ENCODE measurements around the gene ZSCAN21. TPM values are rescaled to one million over a fixed set of nuclear protein-coding genes. Genes with fewer than 3 reads are reported as not detected.

The ZSCAN21 gene
- total RNA-seq, 1 experiment from 2014 or later = 24.3 TPM

DNA sequence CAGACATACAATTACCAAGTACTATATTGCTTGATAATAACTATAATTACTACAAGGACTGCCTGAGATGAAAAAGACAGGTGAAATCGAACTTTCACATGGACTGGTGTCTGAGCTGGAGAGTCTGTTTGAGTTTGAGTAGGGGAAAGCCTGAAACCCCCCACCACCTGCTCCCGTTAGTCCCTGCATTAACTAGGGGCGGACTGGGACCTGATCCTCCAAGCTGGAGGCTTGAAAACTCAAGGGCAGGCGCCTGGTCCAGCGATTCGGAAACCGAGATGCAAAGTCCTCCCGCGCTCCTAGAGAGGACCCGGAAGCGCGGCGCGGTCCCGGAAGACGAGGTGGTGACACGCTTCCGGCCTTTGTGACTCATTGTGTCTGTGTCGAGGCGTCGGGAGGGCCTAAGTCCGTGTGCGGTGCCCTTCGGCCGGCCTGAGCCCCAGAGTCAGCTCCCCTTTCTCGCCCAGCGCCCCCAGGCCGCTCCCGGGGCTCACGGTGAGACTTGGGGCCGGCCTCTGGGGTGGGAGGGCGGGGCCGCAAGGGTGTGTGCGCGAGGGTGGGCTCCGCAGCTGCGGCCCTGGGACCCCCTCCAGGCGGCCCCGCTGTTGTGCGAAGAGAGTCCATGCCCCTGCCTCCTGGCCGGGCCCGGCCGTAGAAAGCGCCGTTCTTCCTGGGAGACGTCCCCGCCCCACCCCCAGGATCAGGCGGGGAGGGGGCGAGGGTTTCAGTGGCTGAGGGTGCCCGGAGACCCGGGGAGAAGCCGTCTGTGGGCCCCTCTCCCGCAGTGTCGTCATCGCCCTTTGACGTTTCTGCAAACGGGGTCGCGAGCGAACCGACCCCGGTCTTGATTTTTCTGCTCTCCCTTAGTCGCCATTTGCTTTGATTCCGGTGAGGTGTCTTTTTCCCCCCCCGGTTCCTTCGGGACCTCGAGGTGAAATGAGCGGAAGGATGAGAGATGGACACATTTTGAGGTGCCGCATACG lies 34.1 kb upstream of the ZSCAN21 start, which contains the start of gene ZKSCAN1:
Gene ZKSCAN1, plus strand, starts transcription at position 365 of the 983 bp plus-strand sequence. CDS start 7,911 bp downstream, outside the sequence.
- no peaks in the 10 kb centered on the region for H4K20me1 ChIP-seq (ENCODE audit: control insufficient read depth, insufficient read depth, insufficient read length)
- no peak within 1 kb of the TSS for H3T11ph ChIP-seq (ENCODE audit: low read length)
- Mint-ChIP-seq H3K4me3 (peak within 1 kb of the TSS; percentile 91 to 92), H3K9me3 (no peaks in the 10 kb centered on the region), H3K27me3 (ENCODE audit: low read depth) (peaks cover 8% of the 10 kb centered on the region), H3K4me1 (peaks cover 11 to 23% of the 10 kb centered on the region in 2 experiments), H3K36me3 (ENCODE audit: insufficient read depth in 1 of 3, low read depth in 3 of 3) (peaks cover 2 to 17% (median 8%) of the 10 kb centered on the region in 3 experiments; a peak in 5 of 7 replicates), H3K27ac (peak within 1 kb of the TSS; percentile 76 to 89 (median 87))
- H2BK15ac ChIP-seq (ENCODE audit: low read depth, low read length) = no peak within 1 kb of the TSS
- TF ChIP-seq, protein P1, sequence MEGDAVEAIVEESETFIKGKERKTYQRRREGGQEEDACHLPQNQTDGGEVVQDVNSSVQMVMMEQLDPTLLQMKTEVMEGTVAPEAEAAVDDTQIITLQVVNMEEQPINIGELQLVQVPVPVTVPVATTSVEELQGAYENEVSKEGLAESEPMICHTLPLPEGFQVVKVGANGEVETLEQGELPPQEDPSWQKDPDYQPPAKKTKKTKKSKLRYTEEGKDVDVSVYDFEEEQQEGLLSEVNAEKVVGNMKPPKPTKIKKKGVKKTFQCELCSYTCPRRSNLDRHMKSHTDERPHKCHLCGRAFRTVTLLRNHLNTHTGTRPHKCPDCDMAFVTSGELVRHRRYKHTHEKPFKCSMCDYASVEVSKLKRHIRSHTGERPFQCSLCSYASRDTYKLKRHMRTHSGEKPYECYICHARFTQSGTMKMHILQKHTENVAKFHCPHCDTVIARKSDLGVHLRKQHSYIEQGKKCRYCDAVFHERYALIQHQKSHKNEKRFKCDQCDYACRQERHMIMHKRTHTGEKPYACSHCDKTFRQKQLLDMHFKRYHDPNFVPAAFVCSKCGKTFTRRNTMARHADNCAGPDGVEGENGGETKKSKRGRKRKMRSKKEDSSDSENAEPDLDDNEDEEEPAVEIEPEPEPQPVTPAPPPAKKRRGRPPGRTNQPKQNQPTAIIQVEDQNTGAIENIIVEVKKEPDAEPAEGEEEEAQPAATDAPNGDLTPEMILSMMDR (conservative IDR thresholded peaks at IDR 0.05) = no peak
- peaks cover 22% of the 10 kb centered on the region for H3K79me2 ChIP-seq (ENCODE audit: insufficient read depth, low read length)
- no CpG with 5 or more reads among the region's 70 CpGs for WGBS (ENCODE audit: extremely low coverage, insufficient read length, low lambda C conversion rate)
- no peak within 1 kb of the TSS for H3K27ac ChIP-seq (ENCODE audit: insufficient read length, low read depth, low read length)
- H3K14ac ChIP-seq (ENCODE audit: insufficient read depth, low read length) = peak within 1 kb of the TSS; percentile 95
- H2BK12ac ChIP-seq (ENCODE audit: insufficient read length, low read depth, low read length) = no peak within 1 kb of the TSS
- H2BK20ac ChIP-seq (ENCODE audit: low read depth, low read length, poor library complexity, severe bottlenecking) = no peak within 1 kb of the TSS
- no peaks in the 10 kb centered on the region for H3K27me3 ChIP-seq (ENCODE audit: insufficient read depth, low read length)
- H3K23ac ChIP-seq (ENCODE audit: insufficient read length, low read depth, low read length) = no peak within 1 kb of the TSS
- peaks cover 5% of the 10 kb centered on the region for H3K23me2 ChIP-seq (ENCODE audit: insufficient read length, low read depth, low read length, poor library complexity, severe bottlenecking)
- H3K79me1 ChIP-seq (ENCODE audit: insufficient read depth, low read depth, low read length, poor library complexity, severe bottlenecking) = peaks cover 7% of the 10 kb centered on the region
- no peak within 1 kb of the TSS for H3K56ac ChIP-seq (ENCODE audit: insufficient read length, low read depth, low read length)
- no peak within 1 kb of the TSS for H2BK120ac ChIP-seq (ENCODE audit: low read depth, low read length, poor library complexity, severe bottlenecking)
- H4K8ac ChIP-seq (replicated peaks; ENCODE audit: insufficient read length, low read depth, low read length) = no peak within 1 kb of the TSS
- H2BK5ac ChIP-seq (ENCODE audit: insufficient read length, low read length) = no peak within 1 kb of the TSS
- peak; percentile 91 for DNase-seq
- H4K5ac ChIP-seq (ENCODE audit: insufficient read length, low read depth, low read length) = no peak within 1 kb of the TSS
- H2AK5ac ChIP-seq (ENCODE audit: insufficient read length, low read length) = no peak within 1 kb of the TSS
- H3K9me3 ChIP-seq (ENCODE audit: control insufficient read depth, low read depth, low read length) = no peaks in the 10 kb centered on the region
- H3K4ac ChIP-seq (ENCODE audit: low read depth, low read length) = no peak within 1 kb of the TSS; the same call in 1 of the 2 replicates
- H2AFZ ChIP-seq (ENCODE audit: low read length) = no peak within 1 kb of the TSS
- H3K9ac ChIP-seq (ENCODE audit: extremely low read depth, insufficient read length, low read length) = peak within 1 kb of the TSS; percentile 84
- H4K91ac ChIP-seq (ENCODE audit: insufficient read length, low read depth, low read length) = no peak within 1 kb of the TSS
- no peaks in the 10 kb centered on the region for H3K4me1 ChIP-seq (ENCODE audit: insufficient read depth, low read length)
- peak within 1 kb of the TSS; percentile 99 for H3K4me2 ChIP-seq (ENCODE audit: insufficient read depth, insufficient read length, low read length)
- peak within 1 kb of the TSS; percentile 85 for H3K18ac ChIP-seq (ENCODE audit: insufficient read length, low read depth, low read length)
